Stimulated activated CD8-positive, alpha-beta memory T cell treated with anti-CD3 and anti-CD28 coated beads, Interleukin-15, amount 100 ng/mL, for 4 hours (primary cell): ENCODE measurements around the gene DROSHA.

Experiments
- DNase-seq, 2 donors: peaks; one replicate each; pipeline ENCODE4 v3.0.0-alpha.2; 2020; ENCODE audit warnings: low read depth in 2 of 2

Gene DROSHA

DNA sequence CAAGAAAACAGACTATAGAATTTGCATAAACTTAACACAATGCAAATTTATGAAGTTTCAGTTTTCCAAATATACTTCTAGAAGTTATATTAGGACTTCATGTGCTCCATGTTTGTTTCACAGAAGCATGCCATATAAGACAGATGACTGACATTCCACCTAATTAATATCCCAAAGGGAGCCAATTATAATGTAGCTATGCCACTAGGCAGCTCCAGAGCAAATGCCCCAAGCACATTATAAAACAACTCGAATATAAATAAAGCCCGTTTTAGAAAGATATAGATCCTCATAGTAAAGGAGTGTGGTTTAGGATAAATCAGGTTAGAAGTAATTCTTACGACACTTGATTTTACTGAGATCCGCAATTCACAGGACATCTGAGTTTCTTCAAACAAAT lies 8.9 kb downstream of the DROSHA start:
- DNase-seq = no peak

DNA sequence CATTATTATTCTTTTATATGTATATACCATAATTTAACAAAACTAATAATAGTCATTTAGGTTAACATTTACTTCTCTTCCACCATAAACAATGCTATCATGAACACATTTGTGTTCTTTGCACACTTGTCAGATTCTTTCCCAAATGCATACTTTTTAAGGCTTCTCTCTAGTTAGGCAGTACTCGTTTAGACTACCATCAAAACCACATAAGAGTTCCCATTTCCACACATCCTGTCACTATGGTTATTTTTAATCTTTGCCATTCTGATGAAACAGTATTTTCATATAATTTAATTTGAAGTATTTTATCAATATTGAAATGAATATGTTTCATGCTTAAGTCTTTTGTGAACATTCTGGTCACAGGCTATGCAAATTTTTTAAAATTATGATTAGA lies 15.1 kb downstream of the DROSHA start:
- no peak for DNase-seq

DNA sequence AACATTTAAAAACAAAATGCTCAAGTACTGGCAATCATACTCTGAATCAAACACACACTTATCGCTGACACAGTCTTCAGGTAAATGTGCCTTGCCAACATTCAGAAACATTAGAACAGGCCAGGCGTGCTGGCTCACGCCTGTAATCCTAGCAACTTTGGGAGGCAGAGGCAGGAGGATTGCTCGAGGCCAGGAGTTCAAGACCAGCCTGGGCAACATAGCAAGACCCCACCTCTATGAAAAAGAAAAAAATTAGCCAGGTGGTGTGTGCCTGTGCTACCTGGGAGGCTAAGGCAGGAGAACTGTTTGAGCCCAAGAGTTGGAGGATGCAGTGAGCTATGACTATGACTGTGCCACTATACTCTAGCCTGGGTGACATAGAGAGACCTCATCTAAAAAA lies 20.6 kb downstream of the DROSHA start:
- no peak for DNase-seq

DNA sequence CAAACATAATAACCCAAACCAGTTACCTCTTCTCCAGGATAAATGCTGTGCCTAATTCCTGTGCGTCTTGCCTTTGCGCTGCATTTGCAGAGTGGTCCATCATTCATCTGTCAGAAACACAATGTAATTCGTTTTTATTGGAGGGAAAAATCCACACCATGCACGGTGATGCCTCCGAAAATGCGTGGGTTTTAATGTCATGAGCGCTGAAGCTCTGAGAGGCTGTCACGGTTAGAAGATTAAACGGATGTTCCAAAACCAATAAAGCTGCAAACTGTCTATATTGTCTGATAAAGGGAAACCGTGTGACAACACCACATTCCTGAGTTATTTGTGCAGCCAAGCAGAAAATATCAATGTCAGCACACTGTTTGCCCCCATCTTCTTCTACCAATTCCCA lies 27.4 kb downstream of the DROSHA start:
- no peak for DNase-seq

DNA sequence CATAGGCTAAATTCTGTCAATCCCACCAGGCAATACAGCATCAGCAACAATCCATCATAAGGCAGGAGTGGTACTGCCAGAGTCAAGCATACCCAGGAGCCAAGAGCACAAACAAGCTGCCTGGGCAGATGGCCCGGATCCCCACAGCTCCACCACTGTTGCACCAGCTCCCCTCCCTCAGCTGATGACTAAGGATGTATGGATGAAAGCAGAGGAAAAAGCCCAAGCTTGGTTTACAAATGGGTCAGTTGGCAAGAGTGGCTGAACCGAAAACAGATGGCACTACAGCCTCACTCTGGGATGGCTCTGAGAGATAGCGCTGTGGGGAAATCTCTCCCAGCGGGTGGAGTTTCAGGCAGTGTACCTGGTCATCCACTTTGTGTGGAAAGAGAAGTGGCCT lies 29.4 kb downstream of the DROSHA start:
- no peak for DNase-seq

DNA sequence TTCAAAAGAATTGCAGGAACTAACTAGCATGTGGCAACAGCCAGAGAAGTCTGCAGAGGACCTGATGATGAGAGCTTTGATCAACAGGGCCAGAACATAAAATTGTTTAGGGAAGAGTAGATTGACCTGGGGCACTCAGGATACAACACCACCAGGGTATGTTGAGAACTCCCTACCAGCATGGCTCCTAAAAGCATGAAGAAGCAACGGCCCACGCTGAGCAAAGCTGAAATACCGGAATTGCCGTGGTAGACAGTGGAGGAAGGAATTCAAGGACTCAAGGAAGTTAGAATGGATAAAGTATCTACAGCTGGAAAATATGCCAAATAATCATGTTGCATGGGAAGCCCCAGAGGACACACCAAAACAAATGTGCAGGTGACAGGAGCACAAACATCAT lies 31.6 kb downstream of the DROSHA start:
- no peak for DNase-seq

DNA sequence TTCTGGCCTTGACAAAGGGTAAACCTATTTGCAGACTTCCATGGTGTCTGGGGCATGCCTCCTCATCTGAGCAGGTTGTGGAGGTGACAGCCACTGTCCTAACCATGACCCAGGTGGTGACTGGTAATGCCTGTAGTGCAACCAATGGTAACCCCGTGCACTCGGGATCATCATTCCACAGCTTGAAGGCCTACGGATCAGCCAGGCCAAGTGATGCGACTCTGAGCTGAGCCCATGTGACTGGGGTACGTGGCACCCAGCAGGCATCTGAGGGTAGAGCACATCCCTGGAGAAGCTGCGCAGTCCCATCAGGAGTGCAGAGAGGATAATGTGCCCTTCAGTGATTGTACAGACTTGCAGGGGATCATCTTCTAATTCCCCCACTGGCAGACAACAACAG lies 35.0 kb downstream of the DROSHA start:
- DNase-seq = no peak

DNA sequence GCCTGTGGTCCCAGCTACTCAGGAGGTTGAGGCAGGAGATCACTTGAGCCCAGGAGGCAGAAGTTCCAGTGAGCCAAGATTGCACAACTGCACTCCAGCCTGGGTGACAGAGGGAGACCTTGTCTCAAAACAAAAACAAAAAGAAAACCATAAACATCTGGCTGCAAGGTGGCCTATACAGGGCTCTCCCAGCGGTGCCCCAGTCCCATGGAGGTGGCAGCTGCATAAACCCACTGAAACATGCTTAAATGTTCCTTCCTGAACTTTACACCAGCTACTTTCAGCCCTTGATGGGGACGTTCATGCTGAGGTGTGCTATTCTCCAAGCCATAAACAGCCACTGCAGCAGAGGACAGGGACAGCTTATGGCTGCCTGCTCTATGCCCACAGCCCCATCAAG lies 35.6 kb downstream of the DROSHA start:
- no peak for DNase-seq

DNA sequence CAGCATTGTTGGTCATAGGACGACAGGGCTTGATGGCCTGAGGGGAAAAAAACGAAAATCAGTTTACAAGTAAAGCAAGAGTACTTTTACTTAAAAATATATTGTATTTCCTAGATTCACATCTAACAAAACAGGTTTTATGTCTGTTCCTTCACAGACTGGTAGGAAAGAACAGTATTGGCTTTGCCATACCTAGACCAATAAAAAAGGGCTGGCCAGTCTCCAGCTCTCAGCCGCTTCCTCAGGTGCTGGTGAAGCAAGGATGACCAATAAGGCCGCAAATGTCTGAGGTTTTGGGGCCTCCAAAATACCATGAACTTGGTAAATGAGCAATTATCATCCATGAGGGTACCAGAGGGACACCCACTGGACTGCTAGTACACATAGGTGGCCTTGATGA lies 36.6 kb downstream of the DROSHA start:
- no peak for DNase-seq

DNA sequence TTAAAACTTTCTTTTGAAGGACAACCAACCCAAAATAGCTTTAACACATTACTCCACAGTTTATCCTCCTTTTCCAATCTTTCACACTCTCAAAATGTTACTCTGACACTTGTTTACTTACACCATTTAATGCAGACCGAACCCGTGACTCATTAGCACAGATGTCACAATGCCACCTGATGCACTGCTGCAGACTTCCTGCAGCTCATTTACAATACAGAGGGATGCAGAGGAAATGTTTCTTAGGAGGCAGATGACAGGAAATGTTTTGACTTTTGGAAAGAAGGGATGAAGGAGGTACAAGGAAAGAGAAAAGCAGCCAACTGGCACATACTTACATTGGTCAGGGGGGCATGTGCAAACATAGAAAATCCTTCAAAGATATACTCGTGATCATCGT lies 39.0 kb downstream of the DROSHA start:
- DNase-seq = no peak

DNA sequence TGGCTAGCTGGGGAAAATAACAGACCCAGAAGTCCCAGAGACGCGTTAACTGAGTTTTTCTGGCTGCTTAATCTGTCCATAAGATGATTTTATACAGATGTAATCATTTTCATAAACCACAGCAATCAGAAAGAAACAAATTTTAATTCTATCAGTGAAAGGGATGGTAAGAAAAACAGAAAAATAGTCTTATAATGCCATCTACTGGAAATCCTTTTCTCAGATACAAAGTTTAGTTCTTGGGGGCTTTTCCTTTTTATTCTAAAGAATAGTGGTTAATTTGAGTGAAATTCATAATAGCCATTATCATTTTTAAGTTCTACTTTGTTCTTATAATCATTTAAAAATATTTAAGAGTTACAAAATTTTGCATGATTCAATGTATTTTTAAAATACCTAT lies 44.4 kb downstream of the DROSHA start:
- DNase-seq = no peak

DNA sequence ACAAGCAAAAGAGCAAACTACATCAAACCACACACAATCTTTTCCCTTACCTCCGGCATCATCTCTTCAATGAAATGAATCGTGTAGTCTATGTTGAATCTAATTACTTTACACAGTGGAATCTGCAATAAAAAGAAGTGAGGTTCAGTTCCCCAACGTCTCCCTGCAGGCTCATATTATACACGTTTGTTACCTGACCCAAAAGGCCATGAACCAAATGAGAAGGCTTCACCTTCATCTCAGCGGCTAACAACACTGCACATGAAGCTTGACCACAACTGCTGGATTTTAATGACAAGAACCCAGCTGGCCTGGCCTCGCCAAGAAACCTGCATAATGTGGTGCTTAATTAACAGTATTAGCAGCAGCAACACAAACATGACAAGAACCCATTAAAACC lies 45.5 kb downstream of the DROSHA start:
- DNase-seq = no peak

DNA sequence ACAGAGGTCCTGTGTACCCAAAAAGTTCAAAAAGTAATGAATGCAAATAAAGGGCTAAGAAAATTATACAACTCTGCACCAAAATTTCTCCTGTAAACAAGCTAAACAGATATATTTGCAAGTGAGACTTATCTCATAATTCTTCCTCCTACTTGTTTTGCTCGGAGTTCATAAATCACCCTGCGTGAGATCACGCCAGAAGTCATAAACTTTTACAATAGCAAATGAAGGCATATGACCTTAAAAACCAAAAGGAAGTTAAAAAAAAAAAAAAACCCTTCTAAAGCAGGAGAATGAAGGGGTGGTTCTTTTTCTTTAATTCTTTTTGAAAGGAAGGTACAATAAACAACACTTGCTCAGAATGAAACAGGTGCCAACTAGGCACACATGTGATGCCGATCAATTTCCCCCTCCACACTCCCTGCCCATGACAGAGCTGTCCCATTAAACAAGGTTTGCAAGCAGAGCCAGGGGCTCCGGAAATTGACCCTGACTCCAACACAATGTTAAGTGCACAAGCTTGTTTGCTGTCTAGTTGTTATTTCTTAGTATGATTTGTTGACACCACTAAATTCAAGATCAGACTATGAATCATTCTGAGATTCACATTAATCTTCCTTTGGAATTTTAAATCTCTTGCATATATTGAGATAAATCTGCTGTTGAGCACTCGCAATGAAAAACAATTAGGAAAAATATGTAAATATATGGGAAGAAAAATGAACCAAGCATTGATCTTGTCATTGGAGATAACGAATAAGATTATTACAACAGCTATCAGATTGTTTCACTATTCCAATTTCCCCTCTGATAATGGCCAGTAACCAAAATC lies 46.3 kb downstream of the DROSHA start:
- no peak for DNase-seq

DNA sequence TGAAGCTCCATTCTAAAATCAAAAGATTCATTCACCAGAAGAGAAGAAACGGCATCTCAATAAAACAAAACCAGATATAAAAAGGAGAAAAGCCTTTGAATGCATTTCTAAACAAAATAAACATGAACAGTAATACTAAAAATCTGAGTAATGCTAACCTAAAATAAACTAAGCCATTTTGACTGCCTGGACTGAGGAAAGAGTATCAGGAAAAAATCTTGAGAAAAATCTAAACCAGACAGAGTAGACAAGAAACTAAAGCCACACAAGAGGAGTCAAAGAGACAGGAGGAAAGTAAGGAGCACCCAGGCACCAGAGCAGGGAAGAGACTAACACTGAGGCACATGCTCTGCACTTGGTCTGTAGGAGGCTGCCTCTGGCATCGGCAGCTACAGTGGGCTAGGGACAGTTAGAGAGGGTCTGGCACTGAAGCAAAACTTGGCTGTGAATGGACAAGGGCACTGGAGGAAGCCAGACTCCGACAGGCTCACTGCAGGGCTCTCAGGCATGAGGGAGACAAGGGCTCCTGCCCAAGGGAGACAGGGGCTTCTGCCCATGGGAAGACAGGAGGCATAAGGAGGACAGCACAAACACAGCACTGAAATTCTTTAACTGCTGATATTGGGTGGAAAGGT lies 50.2 kb downstream of the DROSHA start:
- no peak for DNase-seq

DNA sequence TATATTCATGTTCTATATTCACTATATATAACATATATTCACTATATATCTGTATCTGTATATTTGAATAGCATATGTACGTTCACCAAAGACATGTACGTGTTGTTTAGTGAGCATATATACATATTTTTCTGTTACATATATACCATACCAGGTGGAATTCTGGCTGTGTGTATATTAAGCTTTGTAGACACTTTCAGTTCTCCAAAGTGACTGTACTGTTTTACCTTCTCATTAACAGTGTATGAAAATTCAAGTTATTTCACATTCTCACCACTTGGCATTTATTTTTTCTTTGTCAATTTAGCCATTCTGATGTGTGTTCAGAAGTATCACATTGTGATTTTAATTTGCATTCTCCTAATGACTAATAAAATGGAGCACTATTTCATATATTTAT lies 52.2 kb downstream of the DROSHA start:
- DNase-seq = no peak

DNA sequence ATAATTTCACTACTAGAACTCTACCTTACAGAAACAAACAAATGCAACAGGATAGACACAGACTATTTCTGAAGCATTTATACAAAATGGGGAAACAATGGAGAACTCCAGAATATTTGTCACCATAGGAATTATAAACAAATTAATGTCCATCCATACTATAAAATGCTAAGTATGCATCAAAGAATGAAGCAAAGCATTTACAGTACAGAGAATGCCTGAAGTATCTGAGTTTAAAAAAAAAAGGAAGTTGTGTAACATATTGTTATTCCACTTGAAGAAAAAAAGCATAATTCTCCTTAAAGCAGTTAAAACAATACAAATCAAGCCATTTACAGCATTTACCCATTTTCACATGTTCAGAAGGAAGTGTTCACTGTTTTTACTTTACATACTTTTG lies 53.0 kb downstream of the DROSHA start:
- DNase-seq = no peak

DNA sequence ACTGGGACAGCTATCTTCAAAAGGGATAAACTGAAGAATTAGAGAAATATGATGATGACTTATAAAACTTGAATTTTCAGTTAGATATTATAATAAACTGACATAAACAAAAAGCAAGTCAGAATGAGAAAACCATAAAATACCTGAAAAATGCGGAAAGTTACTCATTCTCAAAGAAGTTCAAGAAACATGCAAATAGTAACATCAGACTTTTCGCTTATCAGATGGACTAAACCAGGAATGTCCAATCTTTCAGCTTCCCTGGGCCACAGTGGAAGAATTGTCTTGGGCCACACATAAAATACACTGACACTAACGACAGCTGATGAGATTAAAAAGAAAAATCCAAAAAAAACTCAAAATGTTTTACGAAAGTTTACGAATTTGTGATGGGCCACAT lies 53.9 kb downstream of the DROSHA start:
- DNase-seq = no peak

DNA sequence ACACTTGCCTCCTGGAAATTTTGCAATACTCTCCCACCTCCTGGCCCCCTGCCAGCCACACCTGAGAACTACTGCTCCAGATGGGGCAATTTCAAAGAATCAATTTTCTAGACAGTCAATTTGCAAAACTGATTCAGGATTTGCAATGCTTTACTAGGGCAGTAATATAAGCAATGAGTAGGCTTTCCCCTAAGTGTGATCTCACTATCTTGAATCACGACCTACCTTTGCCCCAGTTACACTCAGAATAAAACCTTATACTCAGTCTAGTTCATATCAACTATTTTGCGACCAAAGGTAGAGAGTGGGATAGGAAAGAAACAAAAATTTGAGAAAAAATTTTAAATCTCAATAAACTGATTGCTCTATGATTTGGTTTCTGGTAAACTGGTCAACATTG lies 54.4 kb downstream of the DROSHA start:
- DNase-seq = no peak

DNA sequence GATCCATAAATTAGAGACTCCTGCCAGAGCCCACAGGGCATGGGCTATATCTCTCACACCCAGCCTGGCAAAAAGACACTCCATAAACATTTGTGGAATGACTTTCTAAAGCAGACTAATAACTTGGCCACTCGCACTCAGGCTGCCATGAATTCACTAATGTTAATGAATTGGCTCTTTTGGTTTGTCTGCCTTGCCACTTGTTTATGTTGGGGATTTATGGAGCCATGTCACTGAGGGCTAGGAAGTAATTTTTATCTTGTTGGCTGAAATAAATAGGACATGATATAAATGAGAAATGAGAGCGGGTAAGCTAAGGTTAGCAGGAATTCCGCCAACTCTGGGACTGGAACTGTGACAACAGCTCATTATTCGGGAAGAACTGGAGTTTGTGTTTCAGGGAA lies 55.2 kb downstream of the DROSHA start:
- no peak for DNase-seq

DNA sequence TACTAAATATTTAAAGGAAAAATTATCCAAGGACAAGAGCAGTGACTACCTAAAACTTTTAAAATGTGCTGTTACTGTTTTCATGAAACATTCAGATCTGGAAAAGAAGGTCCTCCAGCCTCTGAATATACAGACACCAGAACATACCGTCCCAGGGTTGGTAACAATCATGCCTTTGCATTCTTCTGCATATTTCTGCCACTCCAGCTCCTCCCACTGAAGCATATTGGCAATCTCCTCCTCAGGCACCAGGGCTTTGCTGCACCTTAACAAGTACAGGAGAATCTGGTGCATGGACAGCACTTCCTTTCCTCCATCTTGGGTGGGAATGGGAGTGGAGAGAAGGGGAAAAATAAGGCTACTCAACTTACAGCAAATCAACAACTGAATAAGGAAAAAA lies 60.0 kb downstream of the DROSHA start:
- no peak for DNase-seq

DNA sequence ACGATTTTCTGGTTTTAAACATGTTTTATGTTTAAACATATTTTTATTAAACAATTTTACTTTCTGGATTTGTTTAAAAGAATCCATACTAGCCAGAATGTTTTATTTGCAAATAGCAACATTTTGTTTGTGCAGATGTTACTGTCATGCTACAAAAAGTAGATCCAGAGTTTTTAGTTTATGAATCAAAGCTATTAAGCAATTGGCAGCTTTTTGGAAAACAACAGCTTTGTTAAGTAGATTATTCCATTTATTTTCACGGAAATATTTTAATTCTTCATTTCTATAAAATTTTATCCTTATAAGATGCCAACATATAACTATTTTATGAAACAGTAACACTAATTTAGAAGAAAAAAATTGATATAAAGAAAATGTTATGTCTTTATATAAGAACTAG lies 60.9 kb downstream of the DROSHA start:
- no peak for DNase-seq

DNA sequence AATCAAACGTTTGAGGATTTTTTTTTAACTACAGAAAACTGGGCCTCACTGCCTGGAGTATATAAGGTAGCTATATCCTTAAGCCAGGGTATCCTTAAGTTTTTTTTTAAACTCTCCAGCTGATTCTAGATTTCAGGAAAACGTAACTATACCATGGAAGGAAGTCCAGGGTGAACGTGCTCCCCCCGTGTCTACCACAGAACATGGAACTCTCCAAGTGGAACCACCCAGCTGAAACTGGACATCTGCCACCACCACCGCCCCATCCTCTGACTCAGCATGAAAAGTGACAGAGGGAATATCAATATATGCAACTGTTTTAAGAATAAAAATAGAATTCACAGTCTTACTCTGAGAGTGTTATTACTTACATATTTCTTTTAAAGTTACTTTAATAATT lies 61.3 kb downstream of the DROSHA start:
- no peak for DNase-seq

DNA sequence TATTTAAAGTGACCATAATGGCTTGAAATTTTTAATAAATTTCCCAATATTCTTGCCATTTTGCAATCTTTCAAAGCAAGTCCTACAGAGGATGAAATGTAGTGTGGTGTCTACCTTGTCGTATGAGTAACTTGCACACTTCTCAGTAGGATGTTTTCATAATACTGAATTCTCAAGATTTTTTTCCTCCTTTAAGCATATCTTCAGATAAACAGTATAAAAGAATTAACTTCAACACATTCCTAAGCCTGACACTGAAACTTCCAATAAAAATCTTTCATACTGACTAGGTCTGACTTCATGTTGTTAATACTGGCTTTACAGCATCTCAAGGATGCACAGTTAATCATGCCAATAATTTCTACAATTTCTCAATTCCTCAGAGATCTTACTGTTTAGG lies 62.0 kb downstream of the DROSHA start:
- no peak for DNase-seq

DNA sequence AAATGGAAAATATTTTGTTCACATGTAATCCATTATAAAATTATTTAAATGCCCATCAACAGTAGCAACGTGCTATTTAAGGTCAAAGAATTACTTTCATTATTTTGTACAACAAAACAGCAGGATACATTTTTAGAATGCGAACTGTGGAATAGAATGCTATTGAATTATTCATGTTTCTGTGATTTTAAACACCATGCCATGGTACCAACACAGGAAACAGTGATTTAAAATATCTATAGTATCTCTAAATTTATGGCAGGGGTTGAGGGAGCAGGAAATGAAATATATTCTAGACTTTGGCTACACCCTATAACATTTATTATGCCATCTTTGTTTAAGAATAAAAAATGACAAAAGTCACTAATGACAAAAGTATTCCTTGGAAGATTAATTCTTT lies 62.4 kb downstream of the DROSHA start:
- no peak for DNase-seq
